A673 (cell line): ENCODE data around the gene DHDH.
"Not testable (repeated sequence)": the region's sequence is repeated elsewhere in the genome, so short reads cannot be mapped to it uniquely, and the experiment has no call there.

ENCODE experiments used
- EZH2 ChIP-seq: fragments of 200-600 bp; sonication (generic); IDR thresholded peaks from 2 replicates; pipeline ENCODE4 v1.6.1; 2017; ENCODE audit warnings: borderline replicate concordance, low read depth, mild to moderate bottlenecking, mixed read lengths, antibody characterized with exemption, low read length; ENCODE audit not compliant: poor library complexity, severe bottlenecking
- TF ChIP-seq, protein P1 (sequence below): fragments of 300-800, 200-600 bp; sonication (generic); conservative IDR thresholded peaks from 2 replicates; pipeline ENCODE4 v1.5.1; 2017; ENCODE audit warnings: low read depth, mild to moderate bottlenecking, antibody characterized with exemption, low read length, moderate library complexity, mixed read lengths

- TF ChIP-seq, protein P1, sequence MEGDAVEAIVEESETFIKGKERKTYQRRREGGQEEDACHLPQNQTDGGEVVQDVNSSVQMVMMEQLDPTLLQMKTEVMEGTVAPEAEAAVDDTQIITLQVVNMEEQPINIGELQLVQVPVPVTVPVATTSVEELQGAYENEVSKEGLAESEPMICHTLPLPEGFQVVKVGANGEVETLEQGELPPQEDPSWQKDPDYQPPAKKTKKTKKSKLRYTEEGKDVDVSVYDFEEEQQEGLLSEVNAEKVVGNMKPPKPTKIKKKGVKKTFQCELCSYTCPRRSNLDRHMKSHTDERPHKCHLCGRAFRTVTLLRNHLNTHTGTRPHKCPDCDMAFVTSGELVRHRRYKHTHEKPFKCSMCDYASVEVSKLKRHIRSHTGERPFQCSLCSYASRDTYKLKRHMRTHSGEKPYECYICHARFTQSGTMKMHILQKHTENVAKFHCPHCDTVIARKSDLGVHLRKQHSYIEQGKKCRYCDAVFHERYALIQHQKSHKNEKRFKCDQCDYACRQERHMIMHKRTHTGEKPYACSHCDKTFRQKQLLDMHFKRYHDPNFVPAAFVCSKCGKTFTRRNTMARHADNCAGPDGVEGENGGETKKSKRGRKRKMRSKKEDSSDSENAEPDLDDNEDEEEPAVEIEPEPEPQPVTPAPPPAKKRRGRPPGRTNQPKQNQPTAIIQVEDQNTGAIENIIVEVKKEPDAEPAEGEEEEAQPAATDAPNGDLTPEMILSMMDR = not testable (repeated sequence)
- not testable (repeated sequence) for TF ChIP-seq EZH2
Measured at GRCh38 chr19:48889496-48889895, 44.0 kb upstream of the DHDH start.
